ENCODE measurements around the gene PDE5A.

The PDE5A gene

DNA sequence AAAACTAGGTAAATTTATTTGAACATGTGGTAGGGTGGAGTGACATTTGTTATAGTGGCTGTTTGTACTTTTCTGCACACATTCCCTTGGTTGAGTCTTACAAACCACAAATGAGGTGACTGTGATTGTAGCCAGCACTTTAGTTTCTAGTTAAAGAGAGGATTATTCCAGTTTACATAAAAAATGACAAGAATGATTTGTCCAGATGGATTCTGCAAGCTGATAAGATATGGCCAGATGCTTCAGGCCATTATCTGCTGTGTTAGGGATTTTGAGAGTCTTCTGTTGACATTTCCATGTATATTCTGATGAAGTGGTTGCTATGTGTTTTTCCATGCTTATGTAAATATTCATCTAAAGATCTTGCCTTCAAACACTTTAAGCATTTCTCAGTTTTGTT is 31.0 kb upstream of the PDE5A start:
- no peak for DNase-seq (ENCODE audit: low read depth)
- TF ChIP-seq, protein P1, sequence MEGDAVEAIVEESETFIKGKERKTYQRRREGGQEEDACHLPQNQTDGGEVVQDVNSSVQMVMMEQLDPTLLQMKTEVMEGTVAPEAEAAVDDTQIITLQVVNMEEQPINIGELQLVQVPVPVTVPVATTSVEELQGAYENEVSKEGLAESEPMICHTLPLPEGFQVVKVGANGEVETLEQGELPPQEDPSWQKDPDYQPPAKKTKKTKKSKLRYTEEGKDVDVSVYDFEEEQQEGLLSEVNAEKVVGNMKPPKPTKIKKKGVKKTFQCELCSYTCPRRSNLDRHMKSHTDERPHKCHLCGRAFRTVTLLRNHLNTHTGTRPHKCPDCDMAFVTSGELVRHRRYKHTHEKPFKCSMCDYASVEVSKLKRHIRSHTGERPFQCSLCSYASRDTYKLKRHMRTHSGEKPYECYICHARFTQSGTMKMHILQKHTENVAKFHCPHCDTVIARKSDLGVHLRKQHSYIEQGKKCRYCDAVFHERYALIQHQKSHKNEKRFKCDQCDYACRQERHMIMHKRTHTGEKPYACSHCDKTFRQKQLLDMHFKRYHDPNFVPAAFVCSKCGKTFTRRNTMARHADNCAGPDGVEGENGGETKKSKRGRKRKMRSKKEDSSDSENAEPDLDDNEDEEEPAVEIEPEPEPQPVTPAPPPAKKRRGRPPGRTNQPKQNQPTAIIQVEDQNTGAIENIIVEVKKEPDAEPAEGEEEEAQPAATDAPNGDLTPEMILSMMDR (IDR thresholded peaks at IDR 0.05; ENCODE audit: control insufficient read depth, extremely low read depth, insufficient read depth), result no peak
- H3K4me3 ChIP-seq (ENCODE audit: low read depth, low read length), result no peak overlapping the region

GRCh38 chr4:119657111-119657611 is 28.6 kb upstream of the PDE5A start:
- H3K4me3 ChIP-seq (ENCODE audit: low read depth, low read length), result no peak overlapping the region
- DNase-seq (ENCODE audit: low read depth), result no peak
- TF ChIP-seq, protein P1 (IDR thresholded peaks at IDR 0.05; ENCODE audit: control insufficient read depth, extremely low read depth, insufficient read depth), result no peak

GRCh38 chr4:119656342-119656741 is 27.7 kb upstream of the PDE5A start:
- no peak for DNase-seq (ENCODE audit: low read depth)
- TF ChIP-seq, protein P1 (IDR thresholded peaks at IDR 0.05; ENCODE audit: control insufficient read depth, extremely low read depth, insufficient read depth), result no peak
- H3K4me3 ChIP-seq (ENCODE audit: low read depth, low read length), result no peak overlapping the region

GRCh38 chr4:119655111-119655837 is 26.7 kb upstream of the PDE5A start:
- TF ChIP-seq, protein P1 (IDR thresholded peaks at IDR 0.05; ENCODE audit: control insufficient read depth, extremely low read depth, insufficient read depth), result no peak
- no peak overlapping the region for H3K4me3 ChIP-seq (ENCODE audit: low read depth, low read length)
- DNase-seq (ENCODE audit: low read depth), result no peak

GRCh38 chr4:119653990-119654389 is 25.4 kb upstream of the PDE5A start:
- TF ChIP-seq, protein P1 (IDR thresholded peaks at IDR 0.05; ENCODE audit: control insufficient read depth, extremely low read depth, insufficient read depth), result no peak
- DNase-seq (ENCODE audit: low read depth), result no peak
- no peak overlapping the region for H3K4me3 ChIP-seq (ENCODE audit: low read depth, low read length)

- no peak overlapping the region for H3K4me3 ChIP-seq (ENCODE audit: low read depth, low read length)
- TF ChIP-seq, protein P1 (IDR thresholded peaks at IDR 0.05; ENCODE audit: control insufficient read depth, extremely low read depth, insufficient read depth), result no peak
- DNase-seq (ENCODE audit: low read depth), result no peak
These were observed 24.4 kb upstream of the PDE5A start for GRCh38 chr4:119652998-119653397.

DNA sequence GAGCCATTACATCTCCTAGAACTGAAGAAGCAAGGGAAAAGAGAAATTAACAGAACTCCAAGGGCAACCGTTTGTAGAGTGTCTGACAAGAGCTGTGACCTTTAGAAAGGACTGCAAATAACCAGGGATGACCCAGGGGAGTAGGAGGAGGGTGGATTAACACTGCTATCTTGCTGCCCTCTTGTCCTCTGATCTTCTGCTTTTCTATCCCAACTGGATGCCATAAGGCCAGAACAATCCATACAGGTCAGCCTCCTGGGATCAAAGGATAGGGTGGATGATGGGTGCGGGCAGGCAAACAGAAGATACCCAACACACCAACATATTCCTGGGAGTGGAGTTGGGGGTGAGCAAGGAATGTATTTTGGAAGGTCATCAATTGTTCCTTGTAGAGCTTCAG is 19.8 kb upstream of the PDE5A start:
- TF ChIP-seq, protein P1 (IDR thresholded peaks at IDR 0.05; ENCODE audit: control insufficient read depth, extremely low read depth, insufficient read depth), result no peak
- H3K4me3 ChIP-seq (ENCODE audit: low read depth, low read length), result no peak overlapping the region
- no peak for DNase-seq (ENCODE audit: low read depth)

Measured in LNCaP clone FGC (cell line).